ENCODE results near the gene AMOTL2. TPM values are rescaled to one million over a fixed set of nuclear protein-coding genes. Genes with fewer than 3 reads are reported as not detected.

The AMOTL2 gene
- total RNA-seq, 1 experiment from 2014 or later, result 197 TPM

GRCh38 chr3:134317106-134317947, 56.9 kb downstream of the AMOTL2 start:
- peak; percentile 92 for DNase-seq (ENCODE audit: low read depth)

GRCh38 chr3:134315286-134316106, 58.8 kb downstream of the AMOTL2 start:
- peak; percentile 76 for DNase-seq (ENCODE audit: low read depth)

- DNase-seq (ENCODE audit: low read depth), result no peak
Observed at GRCh38 chr3:134314588-134315285, 59.5 kb downstream of the AMOTL2 start.

- no peak for DNase-seq (ENCODE audit: low read depth)
Observed at GRCh38 chr3:134313847-134314587, 60.2 kb downstream of the AMOTL2 start.

- DNase-seq (ENCODE audit: low read depth), result no peak
Observed at GRCh38 chr3:134312873-134313846, 61.1 kb downstream of the AMOTL2 start.

GRCh38 chr3:134312072-134312872, 62.0 kb downstream of the AMOTL2 start:
- DNase-seq (ENCODE audit: low read depth), result peak; percentile 55

GRCh38 chr3:134311693-134312071, 62.6 kb downstream of the AMOTL2 start:
- no peak for DNase-seq (ENCODE audit: low read depth)

GRCh38 chr3:134311265-134311664, 63.0 kb downstream of the AMOTL2 start:
- DNase-seq (ENCODE audit: low read depth), result peak; percentile 49

GRCh38 chr3:134309987-134310700, 64.1 kb downstream of the AMOTL2 start:
- peak; percentile 29 for DNase-seq (ENCODE audit: low read depth)

GRCh38 chr3:134308350-134308891, 65.8 kb downstream of the AMOTL2 start:
- DNase-seq (ENCODE audit: low read depth), result peak; percentile 90

- DNase-seq (ENCODE audit: low read depth), result no peak
Observed at GRCh38 chr3:134307425-134307824, 66.8 kb downstream of the AMOTL2 start.

GRCh38 chr3:134306320-134306719, 67.9 kb downstream of the AMOTL2 start:
- DNase-seq (ENCODE audit: low read depth), result no peak

Small RNA genes within 50 kb of the gene (small RNA-seq; reads per million reads assigned to genes)
- not detected for gene HMGN1P9
- not detected for gene MIR6827

Other genes with a start within 250 kb of the AMOTL2 start
- gene RYK, start 123.6 kb downstream of the AMOTL2 start, total RNA-seq (2014; rRNA removed; shearing (Covaris generic)), result 111 and 115 TPM in 2 replicates
- gene ANAPC13, start 111.5 kb upstream of the AMOTL2 start, total RNA-seq (2014; rRNA removed; shearing (Covaris generic)), result 82.9 and 104 TPM in 2 replicates
- 25.6 and 28.1 TPM in 2 replicates for gene CEP63, start 111.6 kb upstream of the AMOTL2 start, total RNA-seq (2014; rRNA removed; shearing (Covaris generic))